Trophoblast cell (in vitro differentiated cells and primary cell): ENCODE measurements around the gene ISOC2.

ENCODE experiments used
- DNase-seq, 2 donors: peaks; one replicate each; pipeline ENCODE4 v3.0.0-alpha.2; 2016
- H2AFZ ChIP-seq: 2 replicates; pipeline ENCODE4 v1.6.1; 2013; ENCODE audit warnings: low read length, moderate library complexity, mild to moderate bottlenecking; ENCODE audit not compliant: insufficient read depth, poor library complexity
- H2AK5ac ChIP-seq: 2 replicates; pipeline ENCODE4 v1.6.1; 2013; ENCODE audit warnings: mild to moderate bottlenecking, low read length
- H2BK120ac ChIP-seq: 2 replicates; pipeline ENCODE4 v1.6.1; 2013; ENCODE audit warnings: low read length, mild to moderate bottlenecking, moderate library complexity; ENCODE audit not compliant: insufficient read depth, poor library complexity
- H2BK12ac ChIP-seq: 2 replicates; pipeline ENCODE4 v1.6.1; 2013; ENCODE audit warnings: mild to moderate bottlenecking, low read length, moderate library complexity
- H2BK5ac ChIP-seq: 2 replicates; pipeline ENCODE4 v1.6.1; 2013; ENCODE audit warnings: low read length, low read depth, moderate library complexity, mild to moderate bottlenecking; ENCODE audit not compliant: poor library complexity
- H3K14ac ChIP-seq: 2 replicates; pipeline ENCODE4 v1.6.1; 2013; ENCODE audit warnings: mild to moderate bottlenecking, low read length
- H3K18ac ChIP-seq: 2 replicates; pipeline ENCODE4 v1.6.1; 2013; ENCODE audit warnings: mild to moderate bottlenecking, low read length
- H3K23ac ChIP-seq: 2 replicates; pipeline ENCODE4 v1.6.1; 2013; ENCODE audit warnings: low read length
- H3K27ac ChIP-seq: 2 replicates; pipeline ENCODE4 v1.5.1; 2013; ENCODE audit warnings: low read depth, mild to moderate bottlenecking, inconsistent platforms, low read length, moderate library complexity
- H3K27me3 ChIP-seq: 2 replicates; pipeline ENCODE4 v1.6.1; 2013; ENCODE audit warnings: inconsistent platforms, mild to moderate bottlenecking, low read length, moderate library complexity; ENCODE audit not compliant: insufficient read depth
- H3K36me3 ChIP-seq, 2 experiments: 1 replicate in 1 of 2; 2 replicates in 1 of 2; pipeline ENCODE4 v1.6.1; 2013; ENCODE audit warnings: low read length in 2 of 2, mild to moderate bottlenecking in 2 of 2, moderate library complexity in 1 of 2; ENCODE audit not compliant: insufficient read depth in 2 of 2, control insufficient read depth in 1 of 2
- H3K4ac ChIP-seq: 2 replicates; pipeline ENCODE4 v1.6.1; 2013; ENCODE audit warnings: low read depth, mild to moderate bottlenecking, low read length, moderate library complexity
- H3K4me1 ChIP-seq, 2 experiments: 1 replicate in 1 of 2; 2 replicates in 1 of 2; pipeline ENCODE4 v1.6.1; 2013; ENCODE audit warnings: low read length in 2 of 2, mild to moderate bottlenecking in 2 of 2, moderate library complexity in 1 of 2; ENCODE audit not compliant: insufficient read depth in 2 of 2, control insufficient read depth in 1 of 2
- H3K4me2 ChIP-seq: 2 replicates; pipeline ENCODE4 v1.6.1; 2013; ENCODE audit warnings: inconsistent platforms, mild to moderate bottlenecking, low read length, moderate library complexity
- H3K4me3 ChIP-seq: 2 replicates; pipeline ENCODE4 v1.5.1; 2013; ENCODE audit warnings: mild to moderate bottlenecking, low read depth, low read length, inconsistent platforms
- H3K79me1 ChIP-seq: one replicate; pipeline ENCODE4 v1.6.1; 2013; ENCODE audit warnings: low read length
- H3K79me2 ChIP-seq: 2 replicates; pipeline ENCODE4 v1.6.1; 2013; ENCODE audit warnings: low read length, mild to moderate bottlenecking; ENCODE audit not compliant: control insufficient read depth, insufficient read depth, poor library complexity
- H3K9ac ChIP-seq: 2 replicates; pipeline ENCODE4 v1.6.1; 2013; ENCODE audit warnings: mild to moderate bottlenecking, low read length
- H3K9me3 ChIP-seq: 2 replicates; pipeline ENCODE4 v1.6.1; 2013; ENCODE audit warnings: low read depth, mild to moderate bottlenecking, control low read depth, inconsistent platforms, low read length; ENCODE audit not compliant: insufficient read depth
- H4K12ac ChIP-seq: 2 replicates; pipeline ENCODE4 v1.6.1; 2013; ENCODE audit warnings: low read depth, mild to moderate bottlenecking, low read length, moderate library complexity
- H4K8ac ChIP-seq: 2 replicates; pipeline ENCODE4 v1.6.1; 2013; ENCODE audit warnings: low read depth, mild to moderate bottlenecking, low read length, moderate library complexity
- H4K91ac ChIP-seq: one replicate; pipeline ENCODE4 v1.6.1; 2013; ENCODE audit warnings: low read depth, mild to moderate bottlenecking, low read length, moderate library complexity
- WGBS: extraction: QIAGEN DNeasy Blood & Tissue Kit; methylation state at CpG from one replicate; pipeline ENCODE4 v1.1.7; 2013; ENCODE audit warnings: missing lambda C conversion rate; ENCODE audit not compliant: insufficient read length, insufficient coverage; ENCODE audit errors: extremely low coverage; 5-methylcytosine and 5-hydroxymethylcytosine counted together

The ISOC2 gene

DNA sequence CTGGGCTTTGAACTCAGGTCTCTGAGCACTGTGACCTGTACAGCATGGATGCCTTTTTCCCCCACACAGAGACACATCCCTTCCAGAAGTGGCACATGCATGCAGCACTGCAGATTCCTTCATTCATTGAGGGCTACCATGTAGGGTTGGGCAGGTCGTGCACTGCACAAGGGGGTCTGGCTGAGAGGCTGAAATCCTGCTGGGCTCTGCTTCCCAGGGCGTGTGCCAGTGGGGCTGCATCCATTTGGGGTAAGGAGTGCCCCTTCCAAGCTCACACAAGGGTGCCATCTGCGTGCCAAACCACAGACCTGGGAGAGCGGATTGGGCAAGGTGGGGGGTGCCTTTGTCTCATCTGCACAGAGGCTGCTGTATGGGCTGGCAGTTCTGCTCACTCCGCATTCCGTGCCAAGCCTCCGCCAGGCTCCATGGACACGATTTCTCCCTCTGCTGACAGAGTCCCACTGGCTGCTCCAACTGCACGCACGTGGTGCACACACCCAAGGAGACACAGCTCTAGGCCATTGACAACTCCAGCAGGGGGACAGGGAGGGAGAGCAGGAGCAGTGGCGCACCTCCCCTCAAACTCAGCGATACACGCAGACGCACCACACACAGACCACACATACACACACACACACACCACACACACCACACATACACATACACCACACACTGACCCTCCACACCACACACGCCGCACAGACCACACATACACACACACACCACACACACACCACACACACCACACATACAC is 13.8 kb downstream of the ISOC2 start:
- H2AFZ ChIP-seq = no peak overlapping the region
- H2AK5ac ChIP-seq = no peak overlapping the region
- H3K79me2 ChIP-seq = no peaks in the 10 kb centered on the region
- DNase-seq = no peak
- WGBS = no CpG with 5 or more reads among the region's 16 CpGs
- H3K23ac ChIP-seq = no peak overlapping the region
- no peak overlapping the region for H2BK120ac ChIP-seq
- H3K4me1 ChIP-seq = peaks cover 0 to 3% of the 10 kb centered on the region in 2 experiments
- no peak overlapping the region for H4K91ac ChIP-seq
- no peak overlapping the region for H3K9ac ChIP-seq
- H4K8ac ChIP-seq = no peak overlapping the region
- H3K27me3 ChIP-seq = peaks cover 46% of the 10 kb centered on the region
- no peak overlapping the region for H3K4me2 ChIP-seq
- H2BK12ac ChIP-seq = no peak overlapping the region
- no peak overlapping the region for H3K14ac ChIP-seq
- no peak overlapping the region for H2BK5ac ChIP-seq
- H3K9me3 ChIP-seq = peaks cover 20% of the 10 kb centered on the region
- H3K27ac ChIP-seq = no peak overlapping the region
- H3K79me1 ChIP-seq = no peaks in the 10 kb centered on the region
- H3K36me3 ChIP-seq = no peaks in the 10 kb centered on the region
- no peak overlapping the region for H4K12ac ChIP-seq
- peak overlapping the region; percentile 44 for H3K4me3 ChIP-seq
- no peak overlapping the region for H3K4ac ChIP-seq
- no peak overlapping the region for H3K18ac ChIP-seq

DNA sequence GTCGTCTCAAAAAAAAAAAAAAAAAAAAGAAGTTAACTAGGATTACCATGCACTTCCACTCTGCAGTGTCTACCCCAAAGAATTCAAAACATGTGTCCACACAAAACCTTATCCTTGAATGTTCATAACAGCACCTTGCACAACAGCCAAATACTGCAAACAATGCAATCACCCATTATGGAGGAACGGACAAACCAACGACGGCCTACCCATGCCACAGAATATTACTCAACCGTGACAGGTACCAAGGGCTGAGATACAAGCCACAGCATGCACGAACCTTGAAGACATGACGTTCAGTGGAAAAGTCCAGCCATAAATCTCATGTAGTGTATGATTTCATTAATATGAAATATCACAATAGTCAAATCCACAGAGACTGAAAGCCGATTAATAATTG is 15.4 kb downstream of the ISOC2 start:
- Histone ChIP-seq H3K27me3 (peaks cover 45% of the 10 kb centered on the region), H2BK5ac (no peak overlapping the region)
- no CpG with 5 or more reads among the region's 8 CpGs for WGBS

DNA sequence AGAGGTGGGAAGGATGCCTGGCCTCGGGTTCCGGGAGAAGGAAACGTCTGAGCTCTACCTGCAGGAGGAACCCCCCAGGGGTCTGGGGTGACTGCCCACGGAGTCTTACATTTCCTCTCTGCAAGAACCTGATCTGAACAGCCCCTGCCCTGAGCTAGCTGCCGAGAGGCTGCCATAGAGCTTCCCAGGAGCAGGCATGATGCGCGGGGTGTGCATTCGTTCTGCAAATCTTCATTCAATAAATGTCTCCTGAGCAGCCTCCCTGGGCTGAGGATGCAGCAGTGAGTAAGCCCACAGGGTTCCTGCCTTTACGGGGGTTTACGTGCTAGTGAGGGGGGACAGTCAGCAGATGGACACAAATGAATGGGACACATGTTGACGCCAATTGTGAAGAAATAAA is 16.8 kb downstream of the ISOC2 start:
- Histone ChIP-seq H2BK12ac (no peak overlapping the region), H3K9ac (no peak overlapping the region), H2BK120ac (no peak overlapping the region), H3K79me1 (no peaks in the 10 kb centered on the region), H3K4me3 (no peak overlapping the region), H3K27me3 (peaks cover 47% of the 10 kb centered on the region), H3K14ac (no peak overlapping the region), H3K27ac (no peak overlapping the region), H2BK5ac (no peak overlapping the region), H3K4ac (no peak overlapping the region), H4K91ac (no peak overlapping the region), H3K79me2 (no peaks in the 10 kb centered on the region), H3K4me2 (no peak overlapping the region), H3K4me1 (no peaks in the 10 kb centered on the region), H2AFZ (no peak overlapping the region), H3K23ac (no peak overlapping the region), H2AK5ac (no peak overlapping the region), H3K18ac (no peak overlapping the region), H4K12ac (no peak overlapping the region), H3K9me3 (peaks cover 27% of the 10 kb centered on the region), H4K8ac (no peak overlapping the region), H3K36me3 (no peaks in the 10 kb centered on the region)
- DNase-seq = no peak
- WGBS = no CpG with 5 or more reads among the region's 11 CpGs

More for the DNA sequence above, 15.4 kb downstream of the ISOC2 start:
- no peak overlapping the region for H4K91ac ChIP-seq
- H2AFZ ChIP-seq = no peak overlapping the region
- no peak overlapping the region for H2BK12ac ChIP-seq
- peaks cover 19% of the 10 kb centered on the region for H3K9me3 ChIP-seq
- no peak overlapping the region for H3K4me2 ChIP-seq
- H3K27ac ChIP-seq = no peak overlapping the region
- no peak overlapping the region for H3K4ac ChIP-seq
- no peaks in the 10 kb centered on the region for H3K79me2 ChIP-seq
- no peak overlapping the region for H4K12ac ChIP-seq
- no peak overlapping the region for H2AK5ac ChIP-seq
- H3K9ac ChIP-seq = no peak overlapping the region
- H3K14ac ChIP-seq = no peak overlapping the region
- H3K18ac ChIP-seq = no peak overlapping the region
- H3K23ac ChIP-seq = no peak overlapping the region
- no peaks in the 10 kb centered on the region for H3K36me3 ChIP-seq
- H4K8ac ChIP-seq = no peak overlapping the region
- H2BK120ac ChIP-seq = no peak overlapping the region
- DNase-seq = no peak
- H3K79me1 ChIP-seq = no peaks in the 10 kb centered on the region
- H3K4me3 ChIP-seq = no peak overlapping the region
- H3K4me1 ChIP-seq = no peaks in the 10 kb centered on the region

DNA sequence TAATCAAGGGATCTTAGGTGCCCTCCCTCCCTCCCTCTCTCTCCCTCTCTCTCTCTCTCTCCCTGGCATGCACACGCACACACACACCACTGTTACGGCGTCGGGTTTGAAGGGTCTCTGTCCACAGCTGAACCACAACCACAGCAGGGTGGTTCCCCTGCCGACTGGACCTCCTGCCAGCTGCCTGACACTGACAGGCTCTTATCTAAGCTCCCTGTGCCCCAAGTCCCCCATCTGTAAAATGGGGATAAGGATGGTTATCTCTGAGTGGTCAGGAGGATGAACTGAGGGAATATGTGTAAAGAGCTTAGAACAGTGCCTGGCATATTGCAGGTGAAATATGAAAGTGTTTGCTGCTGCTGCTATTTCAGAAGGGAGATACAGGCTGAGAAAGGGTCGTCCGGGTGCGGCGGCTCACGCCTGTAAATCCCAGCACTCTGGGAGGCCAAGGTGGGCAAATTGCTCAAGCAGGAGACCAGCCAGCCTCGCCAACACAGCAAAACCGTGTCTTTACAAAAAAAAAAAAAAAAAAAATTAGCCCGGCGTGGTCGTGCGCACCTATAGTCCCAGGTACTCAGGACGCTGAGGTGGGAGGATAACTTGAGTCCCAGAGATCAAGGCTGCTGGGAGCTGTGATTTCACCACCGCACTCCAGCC is 17.5 kb downstream of the ISOC2 start:
- DNase-seq = no peak
- Histone ChIP-seq H3K4me1 (no peaks in the 10 kb centered on the region), H3K4me2 (no peak overlapping the region), H2BK12ac (no peak overlapping the region), H4K12ac (no peak overlapping the region), H3K79me1 (no peaks in the 10 kb centered on the region), H2BK120ac (no peak overlapping the region), H3K18ac (no peak overlapping the region), H3K9ac (no peak overlapping the region), H3K23ac (no peak overlapping the region), H3K9me3 (peaks cover 27% of the 10 kb centered on the region), H3K27ac (no peak overlapping the region), H4K91ac (no peak overlapping the region), H4K8ac (no peak overlapping the region), H3K14ac (no peak overlapping the region), H2BK5ac (no peak overlapping the region), H3K79me2 (no peaks in the 10 kb centered on the region), H3K27me3 (peaks cover 50% of the 10 kb centered on the region), H3K4me3 (peak overlapping the region; percentile 25), H2AFZ (no peak overlapping the region), H3K36me3 (no peaks in the 10 kb centered on the region), H3K4ac (no peak overlapping the region), H2AK5ac (no peak overlapping the region)
- WGBS = no CpG with 5 or more reads among the region's 18 CpGs
